Gastrocnemius medialis (tissue), 4 donors: ENCODE data around the gene ZNF800. TPM values are rescaled to one million over a fixed set of nuclear protein-coding genes. Genes with fewer than 3 reads are reported as not detected.

Experiments used
- ATAC-seq, 2 donors: fragments of 150-250 bp; one replicate each; pipeline ENCODE4 v1.9.1; 2016
- DNase-seq, 2 donors: peaks; one replicate each; pipeline ENCODE4 v3.0.0-alpha.2; 2019
- H3K27ac ChIP-seq, 4 donors: fragments of 200-600 bp; sonication (generic); 1 replicate in 1 of 4; 2 replicates in 3 of 4; pipeline ENCODE4 v1.5.1; 2016 to 2018; ENCODE audit warnings: mild to moderate bottlenecking in 2 of 4, moderate library complexity in 1 of 4
- H3K27me3 ChIP-seq, 3 donors: fragments of 200-600 bp; sonication (generic) in 2 of 3; 1 replicate in 1 of 3; 2 replicates in 2 of 3; pipeline versions ENCODE4 v1.5.1 to v1.6.0; 2016 to 2019; ENCODE audit warnings: mild to moderate bottlenecking in 1 of 3, moderate library complexity in 1 of 3
- H3K36me3 ChIP-seq, 2 donors: fragments of 200-600 bp; sonication (generic) in 1 of 2; one replicate each; pipeline ENCODE4 v1.5.1; 2017 to 2018
- H3K4me1 ChIP-seq, 2 donors: fragments of 200-600 bp; sonication (generic) in 1 of 2; one replicate each; pipeline ENCODE4 v1.5.1; 2016 to 2017; ENCODE audit warnings: mild to moderate bottlenecking in 2 of 2
- H3K4me3 ChIP-seq, 4 donors: fragments of 200-600 bp; sonication (generic) in 3 of 4; 1 replicate in 1 of 4; 2 replicates in 3 of 4; pipeline ENCODE4 v1.5.1; 2016 to 2019; ENCODE audit warnings: mild to moderate bottlenecking in 2 of 4
- H3K9me3 ChIP-seq, 3 donors: fragments of 200-600 bp; sonication (generic) in 2 of 3; 1 replicate in 1 of 3; 2 replicates in 2 of 3; pipeline ENCODE4 v1.5.1; 2016 to 2019
- CTCF ChIP-seq, 5 experiments: fragments of 450-650 bp in 3 of 5; fragments of 200-600 bp in 2 of 5; sonication (generic) in 2 of 5; IDR thresholded peaks in 4 of 5; conservative IDR thresholded peaks in 1 of 5; 1 replicate in 4 of 5; 2 replicates in 1 of 5; pipeline ENCODE4 v1.5.1; 2016 to 2019; ENCODE audit warnings: antibody characterized with exemption in 5 of 5, mild to moderate bottlenecking in 3 of 5, moderate library complexity in 3 of 5
- POLR2A ChIP-seq, 2 donors: fragments of 450-650 bp; IDR thresholded peaks; one replicate each; pipeline ENCODE4 v1.6.1; 2017; ENCODE audit warnings: antibody characterized with exemption in 2 of 2, mild to moderate bottlenecking in 2 of 2, moderate library complexity in 2 of 2
- in situ Hi-C, 4 donors: fragments of 200-750 bp; cut with MboI; loops; one replicate each; pipeline versions ENCODE4 v1.15.0 to v1.8.0; 2017; ENCODE audit warnings: low sequenced_read_pairs in 4 of 4
- intact Hi-C: fragments of 100-400 bp; cut with DNase I; formaldehyde crosslinking; loops from one replicate; pipeline ENCODE4 v1.15.1; 2023; ENCODE audit warnings: low total_unique reads
- total RNA-seq, 4 donors: library from RNA; depleted of rRNA; stranded (reverse); fragments of >200 nt; gene quantifications; one replicate each; pipeline versions ENCODE4 v1.1.0 to v1.2.3, GENCODE V29; 2016

Gene ZNF800
- total RNA-seq, 4 donors from 2014 or later, result 22.1 to 41.3 (median 30.1) TPM

GRCh38 chr7:127392182-127392565 lies 334 bp downstream of the ZNF800 start:
- TF ChIP-seq POLR2A (IDR thresholded peaks at IDR 0.05) (no peak), CTCF (IDR thresholded peaks at IDR 0.05 in 4 of 5, conservative IDR thresholded peaks at IDR 0.05 in 1 of 5) (no peak)
- Histone ChIP-seq H3K9me3 (no peaks in the 10 kb centered on the region), H3K27me3 (no peaks in the 10 kb centered on the region), H3K27ac (peak overlapping the region; percentile 89 to 97 (median 94)), H3K4me1 (peaks cover 19 to 27% of the 10 kb centered on the region in 2 donors), H3K36me3 (peaks cover 0 to 20% of the 10 kb centered on the region in 2 donors), H3K4me3 (peak overlapping the region; percentile 85 to 97 (median 90))
- DNase-seq (peak in 1 of 2 donors; percentile 49), ATAC-seq (peak; percentile 67 to 68)
- intact Hi-C loops (loop anchor here (1.0 to 2.0 kb wide), 2 partner anchors 193 to 259 kb away; partner anchors contain the start of gene GCC1), in situ Hi-C loops (loop anchor here in 2 of 4 donors (25.0 kb wide), 2 partner anchors 195 to 270 kb away; partner anchors contain the start of genes ARF5 (in 1 of the 2), FSCN3 (in 1 of the 2), GCC1 (in 1 of the 2) and SND1 (in 1 of the 2))

- peak overlapping the region; percentile 89 to 97 (median 94) for H3K27ac ChIP-seq
- H3K9me3 ChIP-seq, result no peaks in the 10 kb centered on the region
- peak in 1 of 5 experiments; percentile 6 for TF ChIP-seq CTCF (IDR thresholded peaks at IDR 0.05 in 4 of 5, conservative IDR thresholded peaks at IDR 0.05 in 1 of 5)
- no peak for TF ChIP-seq POLR2A (IDR thresholded peaks at IDR 0.05)
- intact Hi-C loops (loop anchor here (1.0 to 2.0 kb wide), 2 partner anchors 194 to 259 kb away; partner anchors contain the start of gene GCC1), in situ Hi-C loops (loop anchor here in 2 of 4 donors (25.0 kb wide), 2 partner anchors 196 to 271 kb away; partner anchors contain the start of genes ARF5 (in 1 of the 2), FSCN3 (in 1 of the 2), GCC1 (in 1 of the 2) and SND1 (in 1 of the 2))
- H3K36me3 ChIP-seq, result peaks cover 0 to 21% of the 10 kb centered on the region in 2 donors
- no peaks in the 10 kb centered on the region for H3K27me3 ChIP-seq
- peaks cover 19 to 29% of the 10 kb centered on the region in 2 donors for H3K4me1 ChIP-seq
- ATAC-seq, result peak; percentile 1 to 27
- DNase-seq, result peak in 1 of 2 donors; percentile 6
- peak overlapping the region; percentile 85 to 97 (median 90) for H3K4me3 ChIP-seq
Observed at GRCh38 chr7:127391591-127392181, 822 bp downstream of the ZNF800 start.

GRCh38 chr7:127390817-127391590 lies 1.5 kb downstream of the ZNF800 start:
- no peaks in the 10 kb centered on the region for H3K9me3 ChIP-seq
- TF ChIP-seq POLR2A (IDR thresholded peaks at IDR 0.05), result no peak
- TF ChIP-seq CTCF (IDR thresholded peaks at IDR 0.05 in 4 of 5, conservative IDR thresholded peaks at IDR 0.05 in 1 of 5), result no peak
- in situ Hi-C loops, result loop anchor here in 2 of 4 donors (25.0 kb wide), 2 partner anchors 196 to 271 kb away; partner anchors contain the start of genes ARF5 (in 1 of the 2), FSCN3 (in 1 of the 2), GCC1 (in 1 of the 2) and SND1 (in 1 of the 2)
- DNase-seq (no peak), ATAC-seq (no peak)
- no peaks in the 10 kb centered on the region for H3K27me3 ChIP-seq
- H3K27ac ChIP-seq, result peak overlapping the region; percentile 89 to 97 (median 94)
- peak overlapping the region; percentile 85 to 97 (median 90) for H3K4me3 ChIP-seq
- intact Hi-C loops, result no loop called here
- peaks cover 19 to 33% of the 10 kb centered on the region in 2 donors for H3K4me1 ChIP-seq
- peaks cover 0 to 25% of the 10 kb centered on the region in 2 donors for H3K36me3 ChIP-seq

- in situ Hi-C loops (loop anchor here in 2 of 4 donors (25.0 kb wide), 2 partner anchors 197 to 272 kb away; partner anchors contain the start of genes ARF5 (in 1 of the 2), FSCN3 (in 1 of the 2), GCC1 (in 1 of the 2) and SND1 (in 1 of the 2)), intact Hi-C loops (no loop called here)
- no peak overlapping the region for H3K4me3 ChIP-seq
- H3K27ac ChIP-seq, result no peak overlapping the region
- H3K4me1 ChIP-seq, result peaks cover 19 to 33% of the 10 kb centered on the region in 2 donors
- no peaks in the 10 kb centered on the region for H3K9me3 ChIP-seq
- ATAC-seq (no peak), DNase-seq (no peak)
- TF ChIP-seq POLR2A (IDR thresholded peaks at IDR 0.05) (no peak), CTCF (IDR thresholded peaks at IDR 0.05 in 4 of 5, conservative IDR thresholded peaks at IDR 0.05 in 1 of 5) (no peak)
- no peaks in the 10 kb centered on the region for H3K27me3 ChIP-seq
- H3K36me3 ChIP-seq, result peaks cover 0 to 32% of the 10 kb centered on the region in 2 donors
Observed at GRCh38 chr7:127390186-127390816, 2.2 kb downstream of the ZNF800 start.
